HG03280 (cell line): Measurements from ENCODE around the gene FGF12.

ENCODE experiments used
- ATAC-seq: cut with Tn5 transposase; IDR thresholded peaks from one replicate; pipeline ENCODE4 v1.9.1; 2021; ENCODE audit warnings: mild to moderate bottlenecking, moderate library complexity; ENCODE audit not compliant: unreplicated experiment

The FGF12 gene

DNA sequence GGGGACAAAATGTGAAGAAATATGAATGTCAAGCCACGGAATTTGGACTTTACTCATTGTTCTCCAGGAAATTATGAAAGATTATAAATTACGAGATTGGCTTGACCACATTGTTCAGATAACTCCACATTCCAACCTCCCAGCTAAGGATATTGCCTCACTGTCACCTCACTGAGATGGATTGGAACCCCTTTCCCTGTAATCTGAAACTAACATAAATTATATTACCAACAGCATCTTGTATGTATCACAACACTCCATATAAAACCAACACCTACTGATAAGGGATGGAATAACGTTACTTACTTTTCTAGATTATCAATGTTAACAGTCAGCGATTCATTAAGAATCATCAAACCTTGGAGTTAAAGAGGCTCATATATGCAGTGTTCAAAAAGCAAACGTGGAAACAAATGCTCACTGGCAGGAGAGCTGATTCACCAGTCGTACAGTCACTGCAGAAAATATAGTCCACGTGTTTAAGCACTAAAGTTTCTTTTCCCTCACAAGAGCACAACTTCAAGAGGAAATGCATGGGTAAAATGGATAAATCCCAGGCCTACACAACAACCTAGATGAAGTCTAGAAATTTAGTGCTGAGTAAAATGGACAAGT is 451.5 kb downstream of the FGF12 start:
- no peak for ATAC-seq

DNA sequence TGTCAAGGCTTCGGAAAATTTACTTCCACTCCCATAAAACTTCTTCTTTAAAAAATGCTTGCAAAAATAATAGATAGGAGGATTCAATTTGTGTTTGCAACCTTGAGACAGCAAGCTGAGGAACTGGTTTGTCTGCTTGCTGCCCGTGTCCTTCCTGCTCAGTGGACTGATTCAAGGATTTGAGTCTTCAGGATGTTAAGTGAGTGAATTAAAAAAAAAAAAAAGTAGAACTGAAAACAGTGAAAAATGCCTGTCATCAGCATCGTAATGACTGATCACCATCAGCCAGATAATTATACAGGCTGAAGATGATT is 453.7 kb downstream of the FGF12 start:
- ATAC-seq, result no peak

DNA sequence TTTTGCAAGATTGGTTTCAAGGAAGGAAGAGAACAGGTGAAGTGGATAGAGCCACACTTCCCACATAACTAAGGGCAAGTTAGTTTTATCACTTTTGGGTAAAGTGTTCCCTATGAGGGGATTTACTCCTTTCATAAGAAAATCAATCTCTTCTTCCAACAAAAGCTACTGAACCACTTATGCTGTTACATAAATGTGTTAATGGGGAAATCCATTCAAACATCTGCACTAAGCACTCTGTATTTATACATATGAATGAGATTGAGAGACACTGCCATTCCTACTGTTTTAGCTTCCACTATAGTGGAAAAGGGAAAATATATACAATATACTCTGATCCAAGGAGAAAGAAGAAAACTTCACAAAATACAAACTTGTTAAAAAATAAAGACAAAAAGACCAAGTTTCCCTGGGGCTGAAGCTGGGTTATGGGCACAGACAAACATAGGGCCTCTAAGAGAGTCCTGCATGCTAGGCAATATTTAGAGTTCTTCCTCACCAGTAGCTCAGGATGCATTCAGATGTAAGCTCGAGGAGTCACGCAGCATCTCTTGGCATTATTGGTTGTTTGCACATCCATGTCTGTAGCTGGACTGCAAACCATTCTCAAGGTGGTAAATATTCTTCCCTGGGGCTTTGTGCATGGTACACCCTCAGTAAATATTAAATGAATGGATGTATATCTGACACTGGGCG is 454.2 kb downstream of the FGF12 start:
- no peak for ATAC-seq

DNA sequence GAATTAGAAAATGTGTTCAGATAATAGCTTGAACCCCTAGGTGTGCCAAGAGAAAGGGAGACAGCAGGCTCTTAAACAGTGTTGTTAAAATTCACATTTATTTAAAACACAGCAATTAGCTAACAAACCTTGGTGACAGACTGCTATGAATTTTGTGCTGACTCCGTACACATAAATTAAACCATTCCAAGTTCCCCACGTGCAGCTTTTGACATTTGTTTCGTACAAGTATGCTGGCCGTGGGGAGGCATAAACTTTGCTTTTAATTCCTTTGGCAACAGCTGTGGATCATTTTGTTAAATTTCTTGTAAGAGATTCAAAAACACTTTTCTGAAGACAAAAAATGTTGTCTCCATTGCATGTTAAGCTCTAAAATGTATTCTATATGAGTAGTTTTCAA is 465.3 kb downstream of the FGF12 start:
- no peak for ATAC-seq

DNA sequence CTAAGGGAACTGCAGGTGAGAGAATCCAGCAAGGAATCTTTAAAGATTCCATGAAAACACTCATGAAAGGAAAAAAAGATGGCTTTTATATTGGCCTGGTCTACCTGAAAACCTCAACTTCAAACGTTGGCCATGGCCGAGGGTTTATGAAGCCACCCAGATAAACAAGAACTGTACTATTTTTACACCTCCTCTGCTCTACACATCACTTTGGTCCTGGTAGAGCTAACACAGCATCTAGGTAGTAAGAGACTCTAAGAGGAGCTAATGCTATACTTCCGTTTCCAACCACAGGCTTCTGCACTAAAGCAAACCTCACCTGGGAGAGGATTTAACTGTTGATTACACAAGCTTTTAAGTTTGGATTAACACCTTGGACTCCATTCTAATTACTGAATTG is 466.2 kb downstream of the FGF12 start:
- ATAC-seq, result no peak

DNA sequence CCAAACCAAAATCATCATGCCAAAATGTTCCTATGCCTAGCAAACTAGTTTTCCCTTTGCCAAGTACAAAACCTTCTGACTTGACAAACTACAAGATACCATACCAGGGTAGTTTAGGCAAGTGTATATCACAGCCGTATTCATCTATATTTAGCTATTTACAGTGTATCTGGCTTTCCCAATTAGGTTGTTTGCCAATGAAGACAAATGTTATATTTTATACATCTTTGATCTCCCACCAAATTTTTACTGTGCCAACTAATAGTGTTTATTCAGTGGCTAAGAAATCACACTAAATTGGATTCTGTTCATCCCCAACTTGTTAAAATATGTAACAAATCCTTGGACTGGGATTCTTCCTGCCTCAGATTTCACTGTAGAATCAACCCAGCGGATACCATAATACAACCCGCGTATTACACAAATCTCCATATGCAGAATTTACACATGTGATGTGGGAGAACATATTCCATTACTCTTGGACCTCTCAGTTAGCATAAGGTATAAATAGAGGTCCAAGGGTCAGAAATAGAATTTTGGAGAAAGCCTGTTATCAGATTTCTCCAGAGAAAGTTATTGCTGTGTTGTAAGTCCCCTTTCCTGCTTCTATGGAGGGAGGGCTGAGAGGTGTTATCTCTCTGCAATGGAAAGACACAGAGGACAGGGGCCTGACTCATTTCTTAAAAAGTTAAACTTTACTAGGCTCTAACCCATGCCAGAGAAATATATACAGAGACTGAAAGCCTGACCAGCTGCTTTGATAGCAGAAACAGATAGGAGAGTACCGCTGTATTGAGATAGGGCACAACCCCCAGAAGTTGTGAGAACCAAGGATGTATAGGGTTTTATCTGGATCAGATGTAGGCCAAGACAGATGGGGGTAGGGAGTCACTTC is 467.0 kb downstream of the FGF12 start:
- no peak for ATAC-seq

DNA sequence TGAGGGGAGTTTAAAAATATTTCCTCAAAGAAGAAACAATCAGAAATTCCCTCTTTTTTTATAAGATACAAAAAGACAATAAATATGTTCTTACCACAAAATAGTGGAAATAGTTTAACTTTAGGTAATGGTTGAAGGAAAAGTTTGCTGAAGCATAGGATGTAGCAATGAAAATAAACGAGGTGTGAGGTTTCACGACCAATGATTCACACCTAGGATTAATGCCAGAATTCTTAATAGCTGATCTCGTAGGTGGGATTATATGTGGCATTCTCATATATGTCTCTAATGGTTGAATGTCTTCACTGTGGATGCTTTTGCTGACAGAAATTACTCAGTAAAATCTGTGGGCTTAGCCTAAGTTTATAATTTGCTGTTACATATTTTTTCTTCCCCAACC is 467.7 kb downstream of the FGF12 start:
- ATAC-seq, result no peak

DNA sequence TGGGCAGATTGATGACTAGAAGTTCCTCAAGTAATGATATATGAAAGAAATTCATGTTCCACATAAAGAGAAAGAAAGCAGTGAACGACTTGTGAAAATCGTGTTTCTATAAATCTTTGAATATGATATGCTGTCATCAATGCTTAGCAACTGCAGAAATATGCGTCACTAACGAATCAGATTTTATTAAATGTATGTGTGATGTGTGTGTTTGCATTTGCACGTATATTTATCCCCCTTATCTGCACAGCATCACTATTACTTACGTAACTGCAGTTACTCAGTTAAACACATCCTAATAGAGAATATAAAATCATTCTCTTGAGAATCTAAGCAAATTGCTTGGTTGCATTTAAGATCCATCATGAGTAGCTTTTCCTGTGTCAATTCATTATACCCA is 468.6 kb downstream of the FGF12 start:
- no peak for ATAC-seq

DNA sequence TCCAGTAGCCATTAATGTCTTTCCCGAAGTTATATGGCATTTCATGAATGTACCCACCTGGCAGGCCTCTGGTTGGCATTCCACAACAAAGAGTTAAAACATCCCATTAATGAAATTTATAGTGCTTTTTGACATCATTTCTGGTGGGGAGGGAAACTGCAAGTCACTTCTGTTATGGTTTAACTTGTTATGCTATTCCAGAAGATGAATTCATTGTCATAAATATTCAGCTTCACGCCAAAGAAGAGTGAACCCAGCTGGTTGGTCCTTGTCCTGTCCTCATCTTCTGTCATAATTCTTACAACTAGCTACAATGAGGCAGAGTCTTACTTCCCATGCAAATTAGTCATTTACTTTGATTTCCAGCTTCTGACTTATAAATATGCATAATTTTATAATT is 471.5 kb downstream of the FGF12 start:
- no peak for ATAC-seq

DNA sequence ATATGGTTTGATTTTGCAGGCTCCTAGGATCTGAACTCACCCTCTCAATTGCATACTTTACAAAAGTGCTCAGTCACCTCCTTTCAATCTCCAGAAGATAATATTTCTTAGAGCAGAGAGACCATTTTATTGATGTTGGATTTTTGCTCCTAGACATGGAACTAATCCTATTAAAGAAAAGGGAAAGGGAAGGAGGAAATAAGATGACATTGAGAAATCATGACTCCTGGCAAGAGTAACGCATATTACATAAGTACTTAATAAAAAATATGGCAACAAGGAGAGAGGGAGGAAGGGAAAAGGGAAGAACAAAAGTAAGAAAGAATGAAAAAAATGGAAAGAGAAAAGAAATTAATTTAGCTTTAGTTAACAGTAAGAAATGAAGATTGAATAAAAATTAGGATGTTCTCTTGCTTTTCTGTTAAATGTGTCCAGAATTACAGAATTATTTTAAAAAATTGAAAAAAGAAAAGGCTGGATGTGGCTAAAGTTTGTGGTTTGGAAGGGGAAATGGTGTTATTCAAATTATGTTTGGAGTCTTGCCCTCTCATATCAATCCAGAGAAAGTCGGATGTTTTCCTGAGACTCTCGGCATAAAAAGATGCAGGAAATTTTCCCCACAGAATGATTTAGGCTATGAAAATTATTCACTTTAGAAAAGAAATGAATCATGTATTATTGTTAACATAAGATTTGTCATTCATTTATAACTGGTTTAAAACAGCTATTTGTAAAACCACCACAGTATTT is 474.0 kb downstream of the FGF12 start:
- ATAC-seq, result no peak

DNA sequence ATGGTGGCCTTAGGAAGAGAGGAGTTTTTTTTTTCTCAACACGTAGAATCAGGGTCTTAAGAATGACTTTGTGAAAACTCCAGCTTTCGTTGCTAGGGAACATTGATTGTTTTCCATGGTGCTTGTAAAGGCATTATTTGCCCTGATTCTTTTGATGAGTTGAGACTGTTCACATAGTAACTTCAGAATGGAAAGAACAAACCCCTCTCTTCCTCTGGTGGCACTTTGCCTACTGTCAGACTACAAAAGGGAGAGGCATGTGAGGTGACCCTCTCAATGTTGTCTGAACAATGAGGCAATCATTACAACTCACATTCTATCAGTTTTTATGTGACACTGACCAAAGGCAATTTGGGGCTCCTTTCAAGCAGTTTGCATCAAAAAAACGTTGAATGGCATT is 477.8 kb downstream of the FGF12 start:
- ATAC-seq, result no peak

DNA sequence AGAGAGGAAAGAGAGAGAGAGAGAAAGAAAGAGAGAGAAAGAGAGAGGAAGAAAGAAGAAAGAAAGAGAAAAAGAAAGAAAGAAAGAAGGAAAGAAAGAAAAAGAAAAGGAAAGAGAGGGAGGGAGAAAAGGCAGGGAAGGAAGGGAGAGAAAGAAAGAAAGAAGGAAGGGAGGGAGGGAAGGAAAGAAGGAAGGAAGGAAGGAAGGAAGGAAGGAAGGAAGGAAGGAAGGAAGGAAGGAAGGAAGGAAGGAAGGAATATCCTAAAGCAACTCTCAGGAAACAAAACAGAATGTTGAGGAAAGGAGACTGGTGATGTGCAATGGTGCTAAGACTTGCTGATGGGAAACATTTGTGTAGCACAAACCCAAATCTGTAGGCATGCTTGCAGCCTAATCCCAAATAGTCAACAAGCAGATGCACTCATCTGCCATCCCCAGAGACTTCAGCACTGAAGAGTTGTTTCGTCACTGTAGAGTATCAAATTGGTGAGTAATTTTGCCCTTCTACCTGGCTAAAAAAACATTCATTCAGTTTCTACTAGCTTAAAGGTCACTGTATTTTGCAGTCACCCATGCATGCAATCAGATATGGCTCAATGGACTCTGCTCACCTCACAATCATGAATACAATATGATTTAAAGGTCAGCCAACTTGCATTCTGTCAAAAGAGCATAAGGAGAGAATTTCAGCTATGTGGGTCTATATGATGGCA is 480.3 kb downstream of the FGF12 start:
- no peak for ATAC-seq

DNA sequence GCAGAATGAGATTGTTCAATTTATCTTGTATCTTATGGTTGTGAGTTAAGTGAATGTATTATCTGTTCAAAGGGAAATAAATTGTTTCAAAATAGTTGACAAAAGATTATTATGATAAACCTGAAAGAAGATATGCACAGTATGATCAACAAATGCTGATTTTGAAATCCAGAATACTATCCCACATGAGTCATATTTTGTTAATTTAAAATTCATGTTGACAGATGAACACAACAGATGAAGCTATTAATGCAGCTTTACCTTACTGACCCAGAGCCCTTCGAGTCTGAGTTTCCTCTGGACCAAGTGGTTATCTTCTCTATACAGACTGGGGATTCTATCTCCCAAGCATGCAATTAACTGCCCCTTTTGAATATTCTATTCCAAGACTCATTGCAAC is 482.8 kb downstream of the FGF12 start:
- no peak for ATAC-seq

DNA sequence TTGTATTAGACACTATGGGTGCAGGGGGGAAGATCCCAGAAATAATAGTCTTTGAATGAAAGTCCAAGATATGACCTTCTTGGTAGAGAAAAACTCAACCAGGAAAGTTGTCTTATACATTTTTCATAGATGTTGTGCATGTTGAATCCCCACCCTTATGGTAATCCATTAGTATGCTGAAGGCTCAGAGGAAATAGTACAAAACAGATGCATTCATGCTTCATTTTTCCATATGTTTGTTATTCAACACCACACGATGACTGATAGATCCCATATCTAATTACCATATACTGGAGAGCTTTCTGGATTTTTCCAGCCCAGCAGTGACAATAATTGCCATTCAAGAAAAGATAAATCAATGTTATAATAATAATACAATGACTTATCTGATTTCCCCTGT is 487.4 kb downstream of the FGF12 start:
- no peak for ATAC-seq

DNA sequence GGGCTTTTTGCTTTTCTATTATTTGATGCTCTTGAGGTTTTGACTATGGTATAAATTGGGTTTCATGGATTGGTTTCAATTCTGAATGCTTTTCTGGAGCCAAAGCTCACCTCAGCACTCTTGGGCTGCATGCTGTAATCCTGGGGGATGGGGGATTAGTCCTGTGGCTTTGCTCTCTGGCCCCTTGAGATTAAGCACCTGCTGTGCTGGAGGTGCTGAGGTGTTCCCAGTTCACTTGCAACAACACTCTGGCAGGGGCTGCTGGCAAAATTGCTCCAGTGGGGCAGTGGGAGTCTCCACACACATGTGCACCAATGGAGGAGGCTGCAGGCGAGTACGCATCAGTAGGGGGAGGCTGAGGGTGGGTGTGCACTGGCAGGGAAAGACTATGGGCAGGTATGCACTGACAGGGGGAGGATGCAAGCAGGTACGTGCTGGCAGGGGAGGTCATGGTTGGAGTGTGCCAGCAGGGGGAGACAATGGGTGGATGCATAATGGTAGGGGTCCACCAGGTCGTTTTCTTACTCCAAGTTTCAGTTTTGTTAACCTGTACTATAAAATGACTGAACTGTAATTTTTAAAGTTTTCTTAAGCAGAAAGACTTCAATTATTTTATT is 489.2 kb downstream of the FGF12 start:
- no peak for ATAC-seq

DNA sequence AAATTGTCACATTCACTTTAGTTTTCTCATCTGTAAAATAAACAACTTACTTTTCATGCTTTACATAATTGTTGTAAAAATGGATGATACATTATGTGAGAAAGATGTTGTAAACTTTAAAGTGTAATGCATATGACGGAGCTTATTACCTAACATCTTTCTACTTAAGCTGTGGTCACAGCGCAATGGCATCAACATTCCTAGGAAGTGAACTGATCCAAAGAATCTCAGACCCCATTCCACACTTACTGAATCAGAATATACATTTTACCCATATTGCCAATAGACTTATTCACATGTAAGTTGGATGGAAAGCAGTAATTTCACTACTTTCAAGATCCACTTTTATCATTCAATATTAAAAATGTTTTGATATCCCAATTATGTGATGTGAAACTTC is 497.5 kb downstream of the FGF12 start:
- ATAC-seq, result no peak

DNA sequence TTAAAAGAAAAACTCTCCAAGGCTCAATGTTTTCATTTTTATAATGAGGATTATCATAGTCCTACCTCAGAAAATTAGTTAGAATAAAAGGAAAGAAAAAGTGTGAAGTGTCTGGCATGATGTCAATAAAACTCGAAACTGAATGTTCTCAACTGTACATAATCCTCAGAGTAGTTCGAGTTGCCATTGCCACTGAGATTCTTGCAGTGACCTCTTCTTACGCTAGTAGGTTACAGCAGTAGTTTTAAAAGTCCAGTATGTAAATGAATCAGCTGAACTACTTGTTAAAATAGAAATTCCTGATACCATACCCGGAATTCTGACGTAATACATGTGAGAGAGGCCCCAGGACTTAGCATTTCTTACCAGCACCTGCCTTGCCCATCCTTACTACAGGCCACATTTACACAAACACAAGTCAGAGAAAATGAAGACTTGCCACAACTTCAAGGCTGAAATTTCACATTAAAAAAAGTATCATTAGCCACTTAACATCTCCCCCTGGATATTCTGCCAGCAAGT is 502.6 kb downstream of the FGF12 start:
- ATAC-seq, result no peak

DNA sequence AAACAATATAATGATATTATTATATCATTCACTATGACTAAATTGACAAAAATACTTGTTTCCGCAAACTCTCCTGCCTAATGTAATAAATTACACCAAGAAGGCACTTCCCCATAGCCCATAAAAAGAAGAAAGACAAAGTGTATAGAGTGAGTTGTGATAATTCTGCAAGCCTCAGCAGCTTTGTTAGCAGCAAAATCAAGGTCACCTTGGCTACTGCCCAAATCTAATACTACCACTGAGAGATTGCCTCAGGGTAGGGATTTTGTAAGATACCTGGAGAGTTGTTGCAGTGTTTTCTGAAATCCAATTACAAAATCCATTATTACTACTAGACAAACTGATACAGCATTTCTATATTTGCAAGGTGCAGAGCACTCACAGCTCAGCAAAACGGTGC is 503.5 kb downstream of the FGF12 start:
- ATAC-seq, result no peak

DNA sequence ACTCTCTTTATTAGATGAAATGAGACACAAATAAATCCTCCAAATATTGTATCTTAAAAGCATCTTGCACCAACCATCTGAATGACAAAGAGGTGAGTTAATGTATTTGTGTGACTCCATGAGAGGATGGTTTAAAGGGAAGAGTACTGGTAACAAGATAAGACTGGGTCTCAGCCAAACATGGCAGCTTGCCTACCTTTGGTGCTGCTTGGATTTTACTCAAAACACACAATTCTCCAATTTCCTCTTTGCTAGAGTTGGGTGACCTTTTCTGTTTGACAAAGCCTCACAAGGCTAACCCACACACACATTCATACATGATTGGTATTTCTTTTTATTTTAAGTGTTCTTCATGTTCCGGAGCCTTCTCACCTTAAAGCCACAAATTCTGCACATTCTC is 506.4 kb downstream of the FGF12 start:
- ATAC-seq, result no peak

DNA sequence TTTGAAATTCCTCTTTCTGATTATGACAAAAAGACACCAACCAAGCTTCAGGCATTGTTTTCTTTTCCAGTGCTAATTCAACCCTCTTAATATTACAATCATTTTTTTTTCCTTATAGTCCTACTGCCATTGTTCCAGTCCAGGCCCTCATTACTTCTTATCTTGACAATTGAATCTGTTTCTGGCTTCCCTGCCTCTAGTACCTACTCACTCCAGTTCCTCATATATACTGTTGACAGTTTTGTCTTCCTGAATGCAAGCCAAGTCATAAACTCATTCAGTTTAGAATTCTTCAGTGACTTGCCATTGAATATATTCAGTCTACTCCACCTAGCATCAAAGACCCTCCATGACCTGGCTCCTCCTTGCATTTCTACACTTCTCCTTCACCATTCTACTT is 507.4 kb downstream of the FGF12 start:
- no peak for ATAC-seq
